H9 (cell line): ENCODE data around the gene TMC1. TPM values are rescaled to one million over a fixed set of nuclear protein-coding genes. Genes with fewer than 3 reads are reported as not detected.

Experiments
- DNase-seq: peaks from one replicate; pipeline ENCODE4 v3.0.0-alpha.2; 2017
- H2AFZ ChIP-seq: one replicate; pipeline ENCODE4 v1.6.1; 2013; ENCODE audit warnings: mild to moderate bottlenecking, low read length, control low read depth, moderate library complexity
- H2AK5ac ChIP-seq: 2 replicates; pipeline ENCODE4 v1.6.1; 2013; ENCODE audit warnings: low read length, control low read depth, mixed read lengths; ENCODE audit not compliant: insufficient read length
- H2BK120ac ChIP-seq: one replicate; pipeline ENCODE4 v1.6.1; 2013; ENCODE audit warnings: low read depth, mild to moderate bottlenecking, low read length, control low read depth, inconsistent platforms; ENCODE audit not compliant: poor library complexity, severe bottlenecking
- H2BK12ac ChIP-seq: 2 replicates; pipeline ENCODE4 v1.6.1; 2013; ENCODE audit warnings: low read length, control low read depth, mixed read lengths, low read depth; ENCODE audit not compliant: insufficient read length
- H2BK15ac ChIP-seq: 2 replicates; pipeline ENCODE4 v1.6.1; 2013; ENCODE audit warnings: low read depth, low read length, control low read depth
- H2BK20ac ChIP-seq: one replicate; pipeline ENCODE4 v1.6.1; 2013; ENCODE audit warnings: low read depth, mild to moderate bottlenecking, low read length, control low read depth, inconsistent platforms; ENCODE audit not compliant: poor library complexity, severe bottlenecking
- H2BK5ac ChIP-seq: 2 replicates; pipeline ENCODE4 v1.6.1; 2013; ENCODE audit warnings: low read length, control low read depth, mixed read lengths; ENCODE audit not compliant: insufficient read length
- H3K14ac ChIP-seq: 2 replicates; pipeline ENCODE4 v1.6.1; 2013; ENCODE audit warnings: low read length, control low read depth; ENCODE audit not compliant: insufficient read depth
- H3K18ac ChIP-seq: 2 replicates; pipeline ENCODE4 v1.6.1; 2013; ENCODE audit warnings: low read depth, mild to moderate bottlenecking, mixed read lengths, low read length, control low read depth; ENCODE audit not compliant: insufficient read length
- H3K23ac ChIP-seq: 2 replicates; pipeline ENCODE4 v1.6.1; 2013; ENCODE audit warnings: low read length, control low read depth, mixed read lengths, low read depth; ENCODE audit not compliant: insufficient read length
- H3K23me2 ChIP-seq: 2 replicates; pipeline ENCODE4 v1.6.1; 2013; ENCODE audit warnings: low read depth, mild to moderate bottlenecking, mixed read lengths, low read length, control low read depth; ENCODE audit not compliant: insufficient read length, poor library complexity, severe bottlenecking
- H3K27ac ChIP-seq: 2 replicates; pipeline ENCODE4 v1.5.1; 2013; ENCODE audit warnings: low read length, control low read depth, mixed read lengths, low read depth; ENCODE audit not compliant: insufficient read length
- H3K27me3 ChIP-seq: 2 replicates; pipeline ENCODE4 v1.6.1; 2013; ENCODE audit warnings: low read length, control low read depth, inconsistent platforms; ENCODE audit not compliant: insufficient read depth
- H3K4ac ChIP-seq: 2 replicates; pipeline ENCODE4 v1.6.1; 2013; ENCODE audit warnings: low read depth, mild to moderate bottlenecking, control low read depth, inconsistent platforms, low read length, moderate library complexity
- H3K4me1 ChIP-seq: 2 replicates; pipeline ENCODE4 v1.6.1; 2013; ENCODE audit warnings: low read length, control low read depth, inconsistent platforms; ENCODE audit not compliant: insufficient read depth
- H3K4me2 ChIP-seq: 2 replicates; pipeline ENCODE4 v1.6.1; 2013; ENCODE audit warnings: low read length, control low read depth, mixed read lengths; ENCODE audit not compliant: insufficient read length, insufficient read depth
- H3K56ac ChIP-seq: 2 replicates; pipeline ENCODE4 v1.6.1; 2013; ENCODE audit warnings: low read depth, mild to moderate bottlenecking, mixed read lengths, low read length, control low read depth; ENCODE audit not compliant: insufficient read length
- H3K79me1 ChIP-seq: 2 replicates; pipeline ENCODE4 v1.6.1; 2013; ENCODE audit warnings: low read depth, mild to moderate bottlenecking, moderate library complexity, low read length, control low read depth, inconsistent platforms; ENCODE audit not compliant: insufficient read depth, poor library complexity, severe bottlenecking
- H3K79me2 ChIP-seq: 2 replicates; pipeline ENCODE4 v1.6.1; 2013; ENCODE audit warnings: low read length, control low read depth, inconsistent platforms; ENCODE audit not compliant: insufficient read depth
- H3K9ac ChIP-seq: 2 replicates; pipeline ENCODE4 v1.6.1; 2013; ENCODE audit warnings: low read length, control low read depth, mixed read lengths; ENCODE audit not compliant: insufficient read length; ENCODE audit errors: extremely low read depth
- H3K9me3 ChIP-seq: one replicate; pipeline ENCODE4 v1.6.1; 2013; ENCODE audit warnings: low read depth, low read length, inconsistent platforms; ENCODE audit not compliant: control insufficient read depth
- H3T11ph ChIP-seq: one replicate; pipeline ENCODE4 v1.6.1; 2013; ENCODE audit warnings: mild to moderate bottlenecking, low read length, control low read depth, inconsistent platforms
- H4K20me1 ChIP-seq: one replicate; pipeline ENCODE4 v1.6.1; 2013; ENCODE audit not compliant: control insufficient read depth, insufficient read length, insufficient read depth
- H4K5ac ChIP-seq: 2 replicates; pipeline ENCODE4 v1.6.1; 2013; ENCODE audit warnings: low read depth, mild to moderate bottlenecking, mixed read lengths, low read length, control low read depth; ENCODE audit not compliant: insufficient read length
- H4K8ac ChIP-seq: replicated peaks from 2 replicates; pipeline ENCODE4 v1.6.1; 2013; ENCODE audit warnings: low read length, control low read depth, mixed read lengths, low read depth; ENCODE audit not compliant: insufficient read length
- H4K91ac ChIP-seq: 2 replicates; pipeline ENCODE4 v1.6.1; 2013; ENCODE audit warnings: low read depth, mild to moderate bottlenecking, moderate library complexity, mixed read lengths, low read length, control low read depth; ENCODE audit not compliant: insufficient read length
- H3K27ac Mint-ChIP-seq, 3 experiments: 2 replicates in 2 of 3; 3 replicates in 1 of 3; pipeline ENCODE4 v1.8.0; 2020 to 2021; ENCODE audit warnings: mixed read lengths in 3 of 3, mild to moderate bottlenecking in 1 of 3, moderate library complexity in 1 of 3
- H3K27me3 Mint-ChIP-seq: 2 replicates; pipeline ENCODE4 v1.8.0; 2021; ENCODE audit warnings: low read depth, mild to moderate bottlenecking, moderate library complexity, mixed read lengths
- H3K36me3 Mint-ChIP-seq, 3 experiments: 2 replicates in 2 of 3; 3 replicates in 1 of 3; pipeline ENCODE4 v1.8.0; 2020 to 2021; ENCODE audit warnings: low read depth in 3 of 3, mixed read lengths in 3 of 3; ENCODE audit not compliant: insufficient read depth in 1 of 3
- H3K4me1 Mint-ChIP-seq, 2 experiments: 2 replicates each; pipeline ENCODE4 v1.8.0; 2020; ENCODE audit warnings: mixed read lengths in 2 of 2
- H3K4me3 Mint-ChIP-seq, 2 experiments: 2 replicates in 1 of 2; 3 replicates in 1 of 2; pipeline ENCODE4 v1.8.0; 2020 to 2021; ENCODE audit warnings: mild to moderate bottlenecking in 2 of 2, mixed read lengths in 2 of 2, moderate library complexity in 1 of 2
- H3K9me3 Mint-ChIP-seq, 2 experiments: 2 replicates in 1 of 2; 3 replicates in 1 of 2; pipeline ENCODE4 v1.8.0; 2020; ENCODE audit warnings: mild to moderate bottlenecking in 2 of 2, mixed read lengths in 2 of 2, moderate library complexity in 1 of 2
- WGBS: extraction: QIAGEN DNeasy Blood & Tissue Kit; methylation state at CpG from one replicate; pipeline ENCODE4 v1.1.7; 2013; ENCODE audit warnings: missing lambda C conversion rate, low lambda C conversion rate, mixed read lengths; ENCODE audit not compliant: insufficient read length; ENCODE audit errors: extremely low coverage; 5-methylcytosine and 5-hydroxymethylcytosine counted together
- total RNA-seq: library from RNA; stranded (reverse); gene quantifications from 2 replicates; pipeline ENCODE4 v1.2.1, GENCODE V29; 2021
- TF ChIP-seq, protein P1 (sequence below): fragments of 200-600 bp; sonication (generic); conservative IDR thresholded peaks from 3 replicates; pipeline ENCODE4 v1.8.0; 2021; ENCODE audit warnings: antibody characterized with exemption, mild to moderate bottlenecking

The TMC1 gene
- total RNA-seq, 1 experiment from 2014 or later: 2.4 TPM

DNA sequence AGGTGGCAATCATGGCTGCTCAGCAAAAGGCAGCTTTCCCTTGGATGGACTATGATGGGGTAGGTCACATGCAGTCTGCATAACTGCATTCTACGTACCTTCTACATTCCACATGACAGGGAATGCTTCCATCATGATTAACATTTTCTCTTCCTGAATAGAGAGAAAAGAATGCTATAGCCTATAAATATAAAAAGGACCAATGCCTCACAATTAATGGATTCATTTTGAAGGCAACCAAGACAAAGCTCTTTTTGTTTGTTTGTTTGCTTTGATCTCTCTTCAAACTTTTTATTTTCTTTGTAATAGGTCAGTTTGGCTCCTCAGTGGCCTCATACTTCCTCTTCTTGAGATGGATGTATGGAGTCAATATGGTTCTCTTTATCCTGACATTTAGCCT is 230.1 kb downstream of the TMC1 start:
- Histone ChIP-seq H4K20me1 (no peaks in the 10 kb centered on the region), H2AFZ (no peak overlapping the region), H3K79me2 (no peaks in the 10 kb centered on the region), H2BK15ac (no peak overlapping the region), H3K9me3 (no peaks in the 10 kb centered on the region), H3K27me3 (no peaks in the 10 kb centered on the region), H4K8ac (no peak overlapping the region), H3K4ac (no peak overlapping the region), H3K56ac (no peak overlapping the region), H3K23me2 (no peaks in the 10 kb centered on the region), H2BK20ac (no peak overlapping the region), H2AK5ac (no peak overlapping the region), H4K91ac (no peak overlapping the region), H3K79me1 (no peaks in the 10 kb centered on the region), H3T11ph (no peak overlapping the region), H3K4me2 (no peak overlapping the region), H2BK12ac (no peak overlapping the region), H3K18ac (no peak overlapping the region), H3K14ac (no peak overlapping the region), H3K4me1 (no peaks in the 10 kb centered on the region), H3K27ac (no peak overlapping the region), H3K23ac (no peak overlapping the region), H2BK5ac (no peak overlapping the region), H2BK120ac (no peak overlapping the region), H3K9ac (no peak overlapping the region), H4K5ac (no peak overlapping the region)
- TF ChIP-seq, protein P1, sequence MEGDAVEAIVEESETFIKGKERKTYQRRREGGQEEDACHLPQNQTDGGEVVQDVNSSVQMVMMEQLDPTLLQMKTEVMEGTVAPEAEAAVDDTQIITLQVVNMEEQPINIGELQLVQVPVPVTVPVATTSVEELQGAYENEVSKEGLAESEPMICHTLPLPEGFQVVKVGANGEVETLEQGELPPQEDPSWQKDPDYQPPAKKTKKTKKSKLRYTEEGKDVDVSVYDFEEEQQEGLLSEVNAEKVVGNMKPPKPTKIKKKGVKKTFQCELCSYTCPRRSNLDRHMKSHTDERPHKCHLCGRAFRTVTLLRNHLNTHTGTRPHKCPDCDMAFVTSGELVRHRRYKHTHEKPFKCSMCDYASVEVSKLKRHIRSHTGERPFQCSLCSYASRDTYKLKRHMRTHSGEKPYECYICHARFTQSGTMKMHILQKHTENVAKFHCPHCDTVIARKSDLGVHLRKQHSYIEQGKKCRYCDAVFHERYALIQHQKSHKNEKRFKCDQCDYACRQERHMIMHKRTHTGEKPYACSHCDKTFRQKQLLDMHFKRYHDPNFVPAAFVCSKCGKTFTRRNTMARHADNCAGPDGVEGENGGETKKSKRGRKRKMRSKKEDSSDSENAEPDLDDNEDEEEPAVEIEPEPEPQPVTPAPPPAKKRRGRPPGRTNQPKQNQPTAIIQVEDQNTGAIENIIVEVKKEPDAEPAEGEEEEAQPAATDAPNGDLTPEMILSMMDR: no peak
- DNase-seq: no peak
- Mint-ChIP-seq H3K27ac (no peak overlapping the region), H3K27me3 (no peaks in the 10 kb centered on the region), H3K9me3 (peaks cover 0 to 2% of the 10 kb centered on the region in 2 experiments; a peak in 1 of 5 replicates), H3K4me1 (peaks cover 2 to 11% of the 10 kb centered on the region in 2 experiments; a peak in 3 of 4 replicates), H3K4me3 (no peak overlapping the region), H3K36me3 (peaks cover 0 to 7% (median 0%) of the 10 kb centered on the region in 3 experiments; a peak in 2 of 7 replicates)
- WGBS: no CpG with 5 or more reads among the region's 1 CpG
